GM23338 (cell line): ENCODE results near the gene CHST4.

ENCODE experiments used
- CREB1 ChIP-seq: fragments of 250-450 bp; sonication (Bioruptor Pico); IDR thresholded peaks from 2 replicates; pipeline ENCODE4 v1.5.0; 2020; ENCODE audit warnings: low read depth, mild to moderate bottlenecking, moderate library complexity
- CTCF ChIP-seq, 2 experiments: fragments of 200-600 bp in 1 of 2; sonication (generic) in 1 of 2; conservative IDR thresholded peaks; 2 replicates each; pipeline versions ENCODE4 v1.5.1 to v1.6.1; 2016 to 2017; ENCODE audit warnings: antibody characterized with exemption in 2 of 2, low read depth in 2 of 2, mild to moderate bottlenecking in 2 of 2, moderate library complexity in 1 of 2
- EZH2 ChIP-seq: fragments of 200-600 bp; sonication (generic); IDR thresholded peaks from one replicate; pipeline ENCODE4 v1.8.0; 2017; ENCODE audit warnings: antibody characterized with exemption, mild to moderate bottlenecking, low read depth; ENCODE audit not compliant: unreplicated experiment
- EZH2phosphoT487 ChIP-seq: fragments of 200-600 bp; sonication (generic); IDR thresholded peaks from one replicate; pipeline ENCODE4 v1.8.1; 2018; ENCODE audit warnings: antibody characterized with exemption; ENCODE audit not compliant: unreplicated experiment
- JUNB ChIP-seq: IDR thresholded peaks from one replicate; pipeline ENCODE4 v1.6.1; 2016; ENCODE audit warnings: antibody characterized with exemption; ENCODE audit not compliant: unreplicated experiment
- NANOG ChIP-seq: IDR thresholded peaks from 2 replicates; pipeline ENCODE4 v1.6.1; 2016; ENCODE audit warnings: antibody characterized with exemption, borderline replicate concordance
- POLR2AphosphoS5 ChIP-seq: IDR thresholded peaks from 2 replicates; pipeline ENCODE4 v1.6.1; 2016; ENCODE audit warnings: antibody characterized with exemption, low read depth
- REST ChIP-seq: IDR thresholded peaks from one replicate; pipeline ENCODE4 v1.6.1; 2018; ENCODE audit warnings: antibody characterized with exemption; ENCODE audit not compliant: unreplicated experiment
- STAT1 ChIP-seq: IDR thresholded peaks from one replicate; pipeline ENCODE4 v1.6.1; 2016; ENCODE audit warnings: antibody characterized with exemption; ENCODE audit not compliant: unreplicated experiment
- ZNF114 ChIP-seq: fragments of 250-450 bp; sonication (Bioruptor Pico); IDR thresholded peaks from 2 replicates; pipeline ENCODE4 v1.5.0; 2020; ENCODE audit warnings: mild to moderate bottlenecking, moderate library complexity
- ZNF331 ChIP-seq: fragments of 250-450 bp; sonication (Bioruptor Pico); IDR thresholded peaks from 2 replicates; pipeline ENCODE4 v1.5.0; 2020; ENCODE audit warnings: low read depth, mild to moderate bottlenecking, moderate library complexity

- TF ChIP-seq EZH2 (no peak), CTCF (conservative IDR thresholded peaks at IDR 0.05; ENCODE audit: low read depth in 2 of 2) (no peak), CREB1 (CRISPR knock-in tag) (no peak), EZH2phosphoT487 (no peak), POLR2AphosphoS5 (no peak), NANOG (no peak), ZNF114 (no peak), STAT1 (no peak), JUNB (no peak), REST (no peak), ZNF331 (no peak)
These were observed 37.1 kb upstream of the CHST4 start, which contains the start of gene ZNF19 for GRCh38 chr16:71489122-71489521.
